ENCODE data around the gene ZNF124.
"Not testable (repeated sequence)": the region's sequence is repeated elsewhere in the genome, so short reads cannot be mapped to it uniquely, and the experiment has no call there.

The ZNF124 gene

GRCh38 chr1:247172996-247173395, 1.2 kb upstream of the ZNF124 start:
- DNase-seq (ENCODE audit: low spot score) = no peak

GRCh38 chr1:247171443-247171842, 377 bp downstream of the ZNF124 start:
- not testable (repeated sequence) for DNase-seq (ENCODE audit: low spot score)

GRCh38 chr1:247165674-247166073, 6.1 kb downstream of the ZNF124 start:
- no peak for DNase-seq (ENCODE audit: low spot score)

- DNase-seq (ENCODE audit: low spot score) = no peak
Observed at GRCh38 chr1:247164694-247165093, 7.1 kb downstream of the ZNF124 start.

GRCh38 chr1:247156787-247157232, 15.0 kb downstream of the ZNF124 start:
- no peak for DNase-seq (ENCODE audit: low spot score)

GRCh38 chr1:247147781-247148180, 24.0 kb downstream of the ZNF124 start:
- no peak for DNase-seq (ENCODE audit: low spot score)

- DNase-seq (ENCODE audit: low spot score) = not testable (repeated sequence)
Observed at GRCh38 chr1:247147120-247147519, 24.7 kb downstream of the ZNF124 start.

GRCh38 chr1:247146671-247147070, 25.1 kb downstream of the ZNF124 start:
- DNase-seq (ENCODE audit: low spot score) = no peak

GRCh38 chr1:247145279-247145678, 26.5 kb downstream of the ZNF124 start:
- DNase-seq (ENCODE audit: low spot score) = no peak

- not testable (repeated sequence) for DNase-seq (ENCODE audit: low spot score)
Observed at GRCh38 chr1:247139557-247139956, 32.3 kb downstream of the ZNF124 start.

GRCh38 chr1:247131236-247131635, 40.6 kb downstream of the ZNF124 start:
- no peak for DNase-seq (ENCODE audit: low spot score)

GRCh38 chr1:247127519-247128282, 44.1 kb downstream of the ZNF124 start:
- DNase-seq (ENCODE audit: low spot score) = not testable (repeated sequence)

GRCh38 chr1:247126601-247127000, 45.2 kb downstream of the ZNF124 start:
- DNase-seq (ENCODE audit: low spot score) = not testable (repeated sequence)

GRCh38 chr1:247126166-247126565, 45.7 kb downstream of the ZNF124 start:
- not testable (repeated sequence) for DNase-seq (ENCODE audit: low spot score)

- DNase-seq (ENCODE audit: low spot score) = no peak
Observed at GRCh38 chr1:247121382-247121781, 50.4 kb downstream of the ZNF124 start.

GRCh38 chr1:247120408-247120668, 51.5 kb downstream of the ZNF124 start:
- not testable (repeated sequence) for DNase-seq (ENCODE audit: low spot score)

- DNase-seq (ENCODE audit: low spot score) = no peak
Observed at GRCh38 chr1:247119600-247120407, 52.0 kb downstream of the ZNF124 start.

- DNase-seq (ENCODE audit: low spot score) = peak; percentile 32
Observed at GRCh38 chr1:247118946-247119446, 52.8 kb downstream of the ZNF124 start.

- no peak for DNase-seq (ENCODE audit: low spot score)
Observed at GRCh38 chr1:247115545-247115944, 56.3 kb downstream of the ZNF124 start.

GRCh38 chr1:247115141-247115510, 56.7 kb downstream of the ZNF124 start:
- no peak for DNase-seq (ENCODE audit: low spot score)

GRCh38 chr1:247114351-247115140, 57.3 kb downstream of the ZNF124 start:
- no peak for DNase-seq (ENCODE audit: low spot score)

GRCh38 chr1:247113733-247114271, 58.0 kb downstream of the ZNF124 start:
- DNase-seq (ENCODE audit: low spot score) = no peak

Measured in GM03348 (cell line).